IPS-11a (cell line): ENCODE measurements around the gene DOCK3.
"Not testable (repeated sequence)": the region's sequence is repeated elsewhere in the genome, so short reads cannot be mapped to it uniquely, and the experiment has no call there.

Source experiments
- H3K4me3 ChIP-seq: one replicate; pipeline ENCODE4 v1.5.1; 2013; ENCODE audit warnings: low read depth, low read length, control low read depth

DOCK3 gene

GRCh38 chr3:50873376-50874157 is 198.8 kb downstream of the DOCK3 start:
- H3K4me3 ChIP-seq, result no peak overlapping the region

- H3K4me3 ChIP-seq, result not testable (repeated sequence)
Observed at GRCh38 chr3:50874876-50875275, 200.1 kb downstream of the DOCK3 start.

GRCh38 chr3:50876947-50877346 is 202.2 kb downstream of the DOCK3 start:
- no peak overlapping the region for H3K4me3 ChIP-seq

GRCh38 chr3:50882733-50883132 is 208.0 kb downstream of the DOCK3 start:
- H3K4me3 ChIP-seq, result not testable (repeated sequence)

GRCh38 chr3:50883755-50884154 is 209.0 kb downstream of the DOCK3 start:
- H3K4me3 ChIP-seq, result no peak overlapping the region

- no peak overlapping the region for H3K4me3 ChIP-seq
Observed at GRCh38 chr3:50885070-50885850, 210.5 kb downstream of the DOCK3 start.

- H3K4me3 ChIP-seq, result no peak overlapping the region
Observed at GRCh38 chr3:50890688-50891344, 216.1 kb downstream of the DOCK3 start.

GRCh38 chr3:50901097-50901496 is 226.4 kb downstream of the DOCK3 start:
- not testable (repeated sequence) for H3K4me3 ChIP-seq

- H3K4me3 ChIP-seq, result no peak overlapping the region
Observed at GRCh38 chr3:50912746-50913145, 238.0 kb downstream of the DOCK3 start.

- no peak overlapping the region for H3K4me3 ChIP-seq
Observed at GRCh38 chr3:50913260-50913659, 238.5 kb downstream of the DOCK3 start.

GRCh38 chr3:50922071-50922470 is 247.3 kb downstream of the DOCK3 start:
- H3K4me3 ChIP-seq, result not testable (repeated sequence)

- no peak overlapping the region for H3K4me3 ChIP-seq
Observed at GRCh38 chr3:50923955-50924354, 249.2 kb downstream of the DOCK3 start.

- H3K4me3 ChIP-seq, result no peak overlapping the region
Observed at GRCh38 chr3:50924638-50925037, 249.9 kb downstream of the DOCK3 start.

GRCh38 chr3:50926868-50927267 is 252.1 kb downstream of the DOCK3 start:
- H3K4me3 ChIP-seq, result no peak overlapping the region

GRCh38 chr3:50930371-50931208 is 255.9 kb downstream of the DOCK3 start:
- H3K4me3 ChIP-seq, result no peak overlapping the region

- H3K4me3 ChIP-seq, result not testable (repeated sequence)
Observed at GRCh38 chr3:50932918-50933317, 258.2 kb downstream of the DOCK3 start.

GRCh38 chr3:50936389-50936788 is 261.7 kb downstream of the DOCK3 start:
- no peak overlapping the region for H3K4me3 ChIP-seq

GRCh38 chr3:50947419-50947818 is 272.7 kb downstream of the DOCK3 start:
- H3K4me3 ChIP-seq, result no peak overlapping the region

- H3K4me3 ChIP-seq, result no peak overlapping the region
Observed at GRCh38 chr3:50950591-50950990, 275.9 kb downstream of the DOCK3 start.

- H3K4me3 ChIP-seq, result no peak overlapping the region
Observed at GRCh38 chr3:50953825-50954414, 279.2 kb downstream of the DOCK3 start.
